ENCODE data around the gene TNNT2.
A peak's percentile ranks its signal among the peaks of the same experiment; 100 is the strongest.

TNNT2 gene

GRCh38 chr1:201377611-201378092 is at the start of gene TNNT2:
TNNT2 (minus strand) TSS chr1:201377680; CDS start chr1:201373254, 4,426 bp downstream.
- DNase-seq (ENCODE audit: low spot score), result no peak

GRCh38 chr1:201426479-201427310 is 49.2 kb upstream of the TNNT2 start:
- no peak for DNase-seq (ENCODE audit: low spot score)

DNA sequence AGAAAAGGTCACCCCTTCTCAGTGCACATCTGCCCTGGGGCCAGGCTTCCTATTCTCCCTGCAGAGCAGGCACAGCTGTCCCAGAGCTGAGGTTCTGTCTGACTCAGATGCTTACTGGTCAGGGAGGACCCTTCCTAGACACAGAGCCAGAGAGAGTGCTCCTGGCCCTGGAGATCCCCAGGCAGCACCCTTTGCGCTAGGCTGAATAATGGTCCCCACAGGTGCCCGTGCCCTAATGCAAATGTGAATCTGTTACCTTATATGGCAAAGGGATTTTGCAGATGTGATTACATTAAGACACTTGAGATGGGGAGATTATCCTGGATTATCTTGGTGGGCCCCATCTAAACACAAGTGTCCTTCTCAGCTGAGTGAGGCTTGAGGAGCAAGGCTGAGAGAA is 46.7 kb upstream of the TNNT2 start:
- DNase-seq (ENCODE audit: low spot score), result no peak

- DNase-seq (ENCODE audit: low spot score), result no peak
These were observed 46.2 kb upstream of the TNNT2 start for GRCh38 chr1:201423655-201424054.

DNA sequence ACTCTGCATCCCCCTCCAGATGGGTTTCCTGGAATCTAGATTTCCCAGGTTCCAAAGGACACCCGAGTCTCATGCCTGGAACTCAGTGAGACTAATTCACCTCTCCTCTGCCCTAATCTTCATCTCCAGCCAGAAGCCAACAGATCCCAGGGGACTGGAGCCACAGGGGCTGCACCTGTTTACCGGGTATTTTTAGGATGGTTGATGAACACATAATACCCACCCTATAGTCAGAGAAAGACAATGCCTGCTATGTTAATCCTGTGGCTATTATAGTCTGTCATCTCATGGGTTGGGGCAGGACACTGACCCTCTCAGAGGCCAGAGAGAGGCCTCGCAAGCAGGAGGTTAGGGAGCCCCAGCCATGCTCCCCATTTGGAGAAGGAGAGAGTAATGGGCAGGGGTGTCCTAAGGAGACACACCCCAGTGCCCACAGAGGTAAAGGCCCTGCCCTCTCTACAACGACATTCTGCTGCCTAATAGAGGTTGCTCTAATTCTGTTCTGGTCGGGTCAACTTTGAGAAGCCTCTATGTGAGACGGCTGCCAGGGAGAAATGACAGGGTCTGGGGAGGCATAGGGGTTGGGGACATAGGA is 45.1 kb upstream of the TNNT2 start:
- no peak for DNase-seq (ENCODE audit: low spot score)

GRCh38 chr1:201422026-201422425 is 44.5 kb upstream of the TNNT2 start:
- DNase-seq (ENCODE audit: low spot score), result no peak

DNA sequence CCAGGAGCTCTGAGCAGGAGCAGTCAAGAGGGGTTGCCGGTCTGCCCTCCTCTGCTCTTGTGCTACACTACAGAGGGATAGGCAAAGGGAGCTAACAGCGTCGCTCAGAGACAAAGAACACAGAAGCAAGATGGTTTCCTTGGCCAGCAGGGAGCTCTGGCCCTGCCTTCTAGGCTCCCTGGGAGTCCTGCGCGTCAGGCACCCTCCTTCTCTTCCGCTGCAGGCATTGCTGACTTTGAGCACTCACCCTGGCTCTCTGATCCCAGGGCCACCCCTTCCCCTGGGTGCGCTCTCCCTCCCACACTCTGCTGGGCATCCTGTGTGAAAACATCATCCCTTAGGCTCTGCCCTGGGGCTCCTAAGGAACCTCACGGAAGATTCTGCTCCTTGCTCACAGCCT is 43.6 kb upstream of the TNNT2 start:
- no peak for DNase-seq (ENCODE audit: low spot score)

DNA sequence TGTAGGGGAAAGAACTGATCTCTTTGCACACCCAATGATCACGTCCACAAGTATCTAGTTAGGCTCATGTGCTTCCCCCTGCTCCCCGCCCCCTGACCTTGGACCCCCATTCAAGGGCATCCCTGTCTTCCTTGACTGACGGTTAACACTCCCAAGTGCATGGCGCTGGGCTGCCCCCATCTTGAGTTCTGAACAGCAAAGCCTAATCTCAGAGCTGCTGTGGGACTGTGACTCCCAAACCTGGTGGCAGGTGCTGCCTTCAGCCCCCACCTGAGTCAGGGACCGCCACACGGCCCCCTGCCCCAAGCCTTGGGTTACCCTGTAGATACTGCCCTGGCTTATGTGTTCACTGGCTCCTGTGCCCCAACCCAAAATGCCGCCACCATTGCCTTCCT is 43.1 kb upstream of the TNNT2 start:
- DNase-seq (ENCODE audit: low spot score), result no peak

- DNase-seq (ENCODE audit: low spot score), result no peak
These were observed 42.5 kb upstream of the TNNT2 start for GRCh38 chr1:201419746-201420607.

DNA sequence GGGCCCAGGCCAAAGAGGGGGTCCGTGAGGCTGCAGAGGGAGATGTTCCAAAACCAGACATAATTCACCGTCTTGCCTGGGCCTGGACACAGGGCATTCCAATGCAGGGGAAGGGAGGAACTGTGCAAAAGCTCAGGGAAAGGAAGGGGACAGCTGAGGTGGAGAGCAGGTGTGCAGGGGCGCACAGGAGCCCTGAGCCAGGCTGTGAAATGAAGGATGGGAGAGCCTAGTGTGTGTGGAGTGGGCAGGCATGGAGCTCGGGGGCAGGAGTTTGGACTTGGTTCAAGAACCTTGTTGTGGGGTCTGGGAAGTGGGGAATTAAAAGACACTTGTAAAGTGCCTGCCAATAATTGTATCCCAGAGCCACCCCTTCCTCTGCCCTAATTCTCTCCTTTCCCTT is 41.8 kb upstream of the TNNT2 start:
- DNase-seq (ENCODE audit: low spot score), result no peak

DNA sequence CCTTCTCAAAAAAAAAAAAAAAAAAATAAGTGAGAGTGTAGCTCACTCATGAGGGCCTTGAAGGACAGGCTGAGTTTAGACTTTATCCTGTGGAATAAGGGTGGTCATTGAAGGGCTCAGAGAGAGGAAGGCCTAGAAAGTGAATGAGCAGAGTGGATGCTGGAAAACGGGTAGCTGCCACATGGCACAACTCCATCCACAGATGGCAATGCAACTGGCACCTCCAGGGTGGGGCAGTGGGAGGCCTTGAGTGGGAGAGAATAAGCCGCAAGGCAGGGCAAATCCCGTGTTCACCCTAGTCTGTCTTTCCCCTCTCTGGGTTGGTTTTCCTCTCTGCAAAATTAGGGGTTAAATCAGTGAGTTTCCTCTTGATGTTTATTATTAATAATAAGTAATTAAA is 41.0 kb upstream of the TNNT2 start:
- no peak for DNase-seq (ENCODE audit: low spot score)

DNA sequence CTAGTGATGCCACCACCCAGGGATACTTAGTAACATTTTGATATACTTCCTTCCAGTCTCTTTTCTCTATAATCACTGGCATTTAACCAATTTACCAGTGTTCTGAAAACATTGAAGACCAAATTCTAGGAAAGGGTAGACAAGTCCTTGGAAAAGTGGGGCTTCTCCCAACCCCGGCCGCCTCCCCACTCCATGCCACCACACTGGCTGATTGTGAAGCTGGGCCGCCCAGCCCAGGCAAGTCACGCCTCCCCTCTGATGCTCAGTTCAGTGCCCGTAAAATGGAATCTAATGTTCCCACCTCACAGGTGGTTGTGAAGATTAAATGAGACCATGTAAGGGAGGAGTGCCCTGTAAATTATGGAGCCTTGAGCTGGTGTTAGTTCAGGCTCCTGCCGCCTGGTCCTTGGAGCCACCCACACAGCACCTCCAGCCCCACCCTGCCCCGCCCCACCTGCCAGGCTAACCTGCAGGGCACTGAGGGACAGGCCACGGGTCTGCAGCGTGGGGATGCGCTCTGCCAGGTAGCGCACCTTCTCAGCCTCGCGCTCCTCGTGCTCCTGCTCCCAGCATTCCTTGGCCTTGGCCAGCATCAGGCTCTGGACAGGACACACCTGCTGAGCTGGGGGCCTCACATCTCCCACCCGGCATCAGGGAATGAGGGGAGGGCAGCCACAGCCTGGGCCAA is 36.7 kb upstream of the TNNT2 start:
- DNase-seq (ENCODE audit: low spot score), result no peak

- no peak for DNase-seq (ENCODE audit: low spot score)
These were observed 33.8 kb upstream of the TNNT2 start for GRCh38 chr1:201411292-201411691.

DNA sequence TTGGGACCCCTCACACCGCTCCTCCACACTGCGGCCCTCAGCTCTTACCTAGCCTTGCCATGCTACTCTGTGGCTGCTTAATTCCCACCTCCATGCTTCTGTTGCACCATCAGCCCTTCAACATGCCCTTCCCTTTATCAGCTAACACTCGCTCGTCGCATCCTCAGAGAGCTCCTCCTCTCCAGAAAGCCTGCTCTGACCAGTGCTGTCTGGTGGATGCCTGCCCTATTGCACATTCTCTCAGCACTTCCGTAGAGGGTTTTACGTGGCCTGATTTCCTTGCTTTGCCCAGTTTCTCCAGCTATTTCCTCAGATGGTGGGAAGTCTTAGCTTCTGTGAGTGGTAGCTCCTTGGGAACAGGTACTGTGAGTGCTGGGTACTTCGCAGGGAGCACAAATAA is 32.0 kb upstream of the TNNT2 start:
- no peak for DNase-seq (ENCODE audit: low spot score)

DNA sequence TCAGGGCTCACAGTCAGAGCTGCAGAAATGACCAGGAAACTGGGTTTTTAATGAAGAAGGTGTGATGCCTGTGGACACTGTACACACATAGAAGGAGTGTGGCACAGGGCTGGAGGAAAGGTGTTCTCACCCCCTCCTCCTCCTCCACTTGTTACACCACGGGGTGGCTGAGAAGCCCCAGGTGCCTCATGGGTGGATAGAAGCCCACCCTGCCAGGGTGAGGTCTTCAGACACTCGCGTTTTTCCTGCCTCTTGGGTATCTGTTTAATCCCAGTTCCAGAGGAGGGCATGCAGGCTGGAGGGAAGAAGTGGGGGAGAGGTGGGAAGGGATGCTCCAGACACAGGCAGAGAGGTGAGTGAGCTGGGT is 31.3 kb upstream of the TNNT2 start:
- DNase-seq (ENCODE audit: low spot score), result no peak

- peak; percentile 68 for DNase-seq (ENCODE audit: low spot score)
These were observed 30.8 kb upstream of the TNNT2 start for GRCh38 chr1:201408176-201408833.

GRCh38 chr1:201406831-201407406 is 29.4 kb upstream of the TNNT2 start:
- no peak for DNase-seq (ENCODE audit: low spot score)

GRCh38 chr1:201405484-201405831 is 28.0 kb upstream of the TNNT2 start:
- no peak for DNase-seq (ENCODE audit: low spot score)

GRCh38 chr1:201404722-201405483 is 27.4 kb upstream of the TNNT2 start:
- DNase-seq (ENCODE audit: low spot score), result no peak

GRCh38 chr1:201404055-201404454 is 26.6 kb upstream of the TNNT2 start:
- no peak for DNase-seq (ENCODE audit: low spot score)

DNA sequence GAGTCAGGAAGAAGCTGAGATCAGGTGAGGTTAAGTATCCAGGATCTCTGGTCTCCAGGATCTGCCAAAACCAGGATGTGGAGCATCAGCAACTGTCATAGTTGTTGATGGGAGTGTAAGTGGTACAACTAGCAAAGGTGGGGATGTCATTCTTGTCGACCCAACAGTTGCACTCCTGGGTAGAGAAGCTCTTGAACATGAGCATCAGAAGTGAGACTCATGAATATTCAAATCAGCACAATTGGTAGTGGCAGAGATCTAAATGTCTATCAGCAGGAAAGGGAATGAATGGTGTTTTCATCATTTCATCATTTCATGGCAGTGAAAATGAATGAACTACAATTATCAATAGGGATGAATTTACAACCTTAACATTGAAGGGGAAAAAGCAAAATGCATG is 25.9 kb upstream of the TNNT2 start:
- DNase-seq (ENCODE audit: low spot score), result no peak

Measured in kidney capillary endothelial cell (primary cell).